Lower lobe of right lung (tissue), 2 donors: ENCODE measurements around the gene CLPSL1. TPM values are rescaled to one million over a fixed set of nuclear protein-coding genes. Genes with fewer than 3 reads are reported as not detected.

Source experiments
- ATAC-seq, 2 donors: fragments of 200-7000 bp; cut with Tn5 transposase; one replicate each; pipeline ENCODE4 v1.9.1; 2020 to 2022; ENCODE audit warnings: mild to moderate bottlenecking in 2 of 2, moderate library complexity in 2 of 2
- DNase-seq: peaks from one replicate; pipeline ENCODE4 v3.0.0-alpha.2; 2020
- H3K27ac ChIP-seq: fragments of 200-600 bp; one replicate; pipeline ENCODE4 v1.8.0; 2022
- H3K27me3 ChIP-seq: fragments of 200-600 bp; one replicate; pipeline ENCODE4 v1.8.0; 2022; ENCODE audit warnings: low read depth
- H3K36me3 ChIP-seq: fragments of 200-600 bp; one replicate; pipeline ENCODE4 v1.8.0; 2022; ENCODE audit warnings: mild to moderate bottlenecking
- H3K4me1 ChIP-seq: fragments of 200-600 bp; one replicate; pipeline ENCODE4 v1.8.0; 2022
- H3K4me3 ChIP-seq: fragments of 200-600 bp; one replicate; pipeline ENCODE4 v1.8.0; 2022; ENCODE audit warnings: mild to moderate bottlenecking
- H3K9me3 ChIP-seq: fragments of 200-600 bp; one replicate; pipeline ENCODE4 v1.8.0; 2022
- intact Hi-C: fragments of 100-400 bp; cut with DNase I; formaldehyde crosslinking; loops from one replicate; pipeline ENCODE4 v1.11.0; 2022
- total RNA-seq: library from RNA; stranded (reverse); fragmentation: NEBNext Ultra II Directional; extraction: Animal tissue kit (Norgen Biotek cat#: 25700); gene quantifications from one replicate; pipeline ENCODE4 v1.2.1, GENCODE V29; 2021
- TF ChIP-seq, protein P1 (sequence below): fragments of 200-600 bp; IDR thresholded peaks from one replicate; pipeline ENCODE4 v1.8.0; 2022; ENCODE audit warnings: antibody characterized with exemption, mild to moderate bottlenecking
- donor health status: DM: no; HTN: yes; CAD: no; lungs with severe emphysema.

The CLPSL1 gene
- total RNA-seq, 1 donor from 2014 or later = not detected

DNA sequence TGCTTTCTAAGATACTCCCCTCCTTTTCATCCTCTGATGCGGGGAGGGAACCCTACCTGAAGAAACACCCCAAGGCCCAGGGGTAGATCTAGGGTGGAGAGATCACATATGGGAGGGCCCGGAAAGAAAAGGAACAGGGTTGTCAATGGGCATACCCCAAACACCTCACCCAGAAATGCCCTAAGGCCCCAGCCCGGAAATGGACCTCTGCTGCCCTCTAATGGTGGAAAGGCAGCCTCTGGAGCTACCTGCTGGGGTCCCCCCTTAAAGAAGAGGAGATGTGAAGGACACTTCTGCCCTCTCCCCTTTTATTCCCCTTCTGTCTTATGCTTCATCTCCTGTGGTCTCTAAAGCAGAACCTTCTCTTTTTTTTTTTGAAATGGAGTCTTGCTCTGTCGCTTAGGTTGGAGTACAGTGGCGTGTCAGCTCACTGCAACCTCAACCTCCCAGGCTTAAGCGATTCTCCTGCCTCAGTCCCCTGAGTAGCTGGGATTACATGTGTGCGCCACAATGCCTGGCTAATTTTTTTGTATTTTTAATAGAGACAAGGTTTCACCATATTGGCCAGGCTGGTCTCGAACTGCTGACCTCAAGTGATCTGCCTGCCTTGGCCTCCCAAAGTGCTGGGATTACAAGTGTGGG is 44.4 kb upstream of the CLPSL1 start:
- H3K36me3 ChIP-seq = no peaks in the 10 kb centered on the region
- H3K27me3 ChIP-seq = no peaks in the 10 kb centered on the region
- peak; percentile 79 for DNase-seq
- TF ChIP-seq, protein P1, sequence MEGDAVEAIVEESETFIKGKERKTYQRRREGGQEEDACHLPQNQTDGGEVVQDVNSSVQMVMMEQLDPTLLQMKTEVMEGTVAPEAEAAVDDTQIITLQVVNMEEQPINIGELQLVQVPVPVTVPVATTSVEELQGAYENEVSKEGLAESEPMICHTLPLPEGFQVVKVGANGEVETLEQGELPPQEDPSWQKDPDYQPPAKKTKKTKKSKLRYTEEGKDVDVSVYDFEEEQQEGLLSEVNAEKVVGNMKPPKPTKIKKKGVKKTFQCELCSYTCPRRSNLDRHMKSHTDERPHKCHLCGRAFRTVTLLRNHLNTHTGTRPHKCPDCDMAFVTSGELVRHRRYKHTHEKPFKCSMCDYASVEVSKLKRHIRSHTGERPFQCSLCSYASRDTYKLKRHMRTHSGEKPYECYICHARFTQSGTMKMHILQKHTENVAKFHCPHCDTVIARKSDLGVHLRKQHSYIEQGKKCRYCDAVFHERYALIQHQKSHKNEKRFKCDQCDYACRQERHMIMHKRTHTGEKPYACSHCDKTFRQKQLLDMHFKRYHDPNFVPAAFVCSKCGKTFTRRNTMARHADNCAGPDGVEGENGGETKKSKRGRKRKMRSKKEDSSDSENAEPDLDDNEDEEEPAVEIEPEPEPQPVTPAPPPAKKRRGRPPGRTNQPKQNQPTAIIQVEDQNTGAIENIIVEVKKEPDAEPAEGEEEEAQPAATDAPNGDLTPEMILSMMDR = peak; percentile 88
- H3K4me1 ChIP-seq = peaks cover 35% of the 10 kb centered on the region
- no peaks in the 10 kb centered on the region for H3K9me3 ChIP-seq
- no peak overlapping the region for H3K4me3 ChIP-seq
- peak; percentile 24 to 61 for ATAC-seq
- intact Hi-C loops = loop anchor here (5.0 kb wide), 1 partner anchor 154 kb away; no protein-coding TSS in a partner anchor
- H3K27ac ChIP-seq = no peak overlapping the region

DNA sequence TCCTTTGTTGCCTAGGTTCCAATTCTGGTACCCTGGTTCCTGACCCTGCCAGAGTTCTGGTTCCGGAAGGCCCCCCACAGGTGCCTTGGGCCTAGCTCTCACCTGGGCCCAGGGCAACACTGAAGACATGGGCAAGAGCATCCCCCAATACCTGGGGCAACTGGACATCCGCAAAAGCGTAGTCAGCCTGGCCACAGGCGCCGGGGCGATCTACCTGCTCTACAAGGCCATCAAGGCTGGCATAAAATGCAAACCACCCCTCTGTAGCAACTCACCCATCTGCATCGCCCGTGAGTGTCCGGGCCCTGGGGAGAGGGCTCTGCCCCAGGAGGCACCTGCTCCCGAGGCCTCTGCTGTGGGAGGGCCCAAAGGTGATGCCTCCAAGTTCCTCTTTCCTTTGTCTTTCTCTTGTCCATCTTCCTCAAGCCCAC is 43.8 kb upstream of the CLPSL1 start, which contains the start of gene ARMC12:
TSS of gene ARMC12 (plus strand) at position 51 of the 431 bp plus-strand sequence. CDS start at position 128, 77 bp downstream.
- intact Hi-C loops = loop anchor here (5.0 kb wide), 1 partner anchor 155 kb away; no protein-coding TSS in a partner anchor
- no peaks in the 10 kb centered on the region for H3K36me3 ChIP-seq
- peaks cover 35% of the 10 kb centered on the region for H3K4me1 ChIP-seq
- ATAC-seq (no peak), DNase-seq (no peak)
- H3K27me3 ChIP-seq = no peaks in the 10 kb centered on the region
- no peak within 1 kb of the TSS for H3K4me3 ChIP-seq
- TF ChIP-seq, protein P1 = no peak
- no peak within 1 kb of the TSS for H3K27ac ChIP-seq
- H3K9me3 ChIP-seq = no peaks in the 10 kb centered on the region

DNA sequence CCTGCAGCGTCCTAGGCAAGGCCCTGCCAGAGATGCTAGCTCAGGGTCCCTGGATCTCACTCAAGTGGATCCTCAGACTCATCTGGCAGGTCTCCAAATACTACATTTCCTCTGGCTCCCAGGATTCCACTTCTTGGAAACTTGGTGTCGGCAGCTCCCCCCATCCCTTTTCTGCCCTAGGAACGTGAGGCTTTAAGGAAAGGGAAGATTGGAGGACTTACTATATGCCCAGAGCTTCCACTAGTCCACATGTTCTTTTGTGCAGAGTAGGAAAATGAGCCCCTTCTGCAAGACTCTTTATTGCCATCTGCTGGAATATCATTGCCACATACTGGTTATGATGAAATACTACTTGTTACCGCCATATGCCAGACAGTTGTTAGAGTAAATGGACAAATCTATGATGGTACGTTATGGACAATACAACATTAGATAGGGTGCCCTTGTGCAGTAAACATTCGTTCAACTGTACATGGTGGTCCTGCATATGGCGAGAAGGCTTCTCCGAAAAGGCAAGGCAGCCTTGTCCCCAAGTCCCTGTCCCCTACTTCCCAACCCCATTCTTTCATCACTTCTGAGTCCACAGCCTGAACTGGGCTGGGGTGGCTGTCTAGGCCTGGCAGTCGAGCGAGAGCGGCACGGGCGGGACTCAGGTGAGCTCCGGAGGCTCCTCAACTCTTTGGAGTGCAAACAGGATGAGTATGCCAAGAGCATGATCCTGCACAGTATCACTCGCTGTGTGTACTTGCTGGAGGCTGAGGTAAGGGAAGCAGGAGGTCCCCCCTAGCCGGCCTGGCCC is 43.2 kb upstream of the CLPSL1 start:
- ATAC-seq = peak; percentile 83 to 86
- DNase-seq = no peak
- Histone ChIP-seq H3K9me3 (no peaks in the 10 kb centered on the region), H3K4me1 (peaks cover 29% of the 10 kb centered on the region), H3K4me3 (no peak overlapping the region), H3K27me3 (no peaks in the 10 kb centered on the region), H3K36me3 (no peaks in the 10 kb centered on the region), H3K27ac (no peak overlapping the region)
- TF ChIP-seq, protein P1 = peak; percentile 83
- intact Hi-C loops = loop anchor here (5.0 kb wide), 1 partner anchor 155 kb away; no protein-coding TSS in a partner anchor

DNA sequence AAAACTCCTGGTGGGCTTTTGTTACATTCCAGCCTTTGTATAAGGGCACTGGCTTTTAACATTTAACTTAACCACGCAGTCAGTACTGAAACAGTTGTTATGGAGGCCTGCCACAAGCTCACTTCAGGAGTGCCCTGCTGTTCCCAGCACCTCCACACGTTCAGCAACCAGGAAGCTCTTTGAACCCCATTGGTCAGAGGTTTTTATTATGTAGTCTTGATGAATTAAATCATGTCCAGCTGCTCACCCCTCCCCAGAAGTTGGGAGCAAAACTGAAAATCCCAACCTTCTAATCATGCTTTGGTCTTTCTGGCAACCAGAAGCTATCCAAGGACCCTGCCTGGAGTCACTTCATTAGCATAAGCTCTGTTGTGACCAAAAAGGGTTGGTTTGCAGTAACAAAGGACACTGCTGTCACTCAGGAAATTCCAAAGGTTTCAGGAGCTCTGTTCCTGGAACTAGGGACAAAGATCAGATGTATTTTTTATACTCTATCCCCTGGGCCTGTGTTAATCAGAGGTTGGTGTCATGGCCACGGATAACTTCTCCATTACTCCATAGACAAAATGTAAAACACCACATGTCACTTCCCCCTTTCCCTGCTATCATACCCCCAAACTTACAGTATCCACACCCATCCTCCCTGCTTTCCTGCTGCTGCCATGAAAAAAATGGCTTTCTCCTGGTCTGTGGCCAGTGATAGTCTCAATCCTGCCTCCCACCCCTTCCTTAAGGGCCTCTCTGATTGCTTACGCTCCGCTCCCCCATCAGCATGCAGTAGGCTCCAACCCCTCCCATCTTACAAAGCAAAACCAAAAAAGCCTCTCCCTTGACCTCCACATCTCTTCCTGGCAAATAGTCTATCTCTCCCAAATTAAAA is 40.9 kb upstream of the CLPSL1 start:
- Histone ChIP-seq H3K4me3 (no peak overlapping the region), H3K36me3 (no peaks in the 10 kb centered on the region), H3K4me1 (peaks cover 16% of the 10 kb centered on the region), H3K27me3 (no peaks in the 10 kb centered on the region), H3K27ac (no peak overlapping the region), H3K9me3 (no peaks in the 10 kb centered on the region)
- intact Hi-C loops = loop anchor here (5.0 kb wide), 1 partner anchor 158 kb away; no protein-coding TSS in a partner anchor
- ATAC-seq = no peak
- no peak for DNase-seq
- TF ChIP-seq, protein P1 = no peak

DNA sequence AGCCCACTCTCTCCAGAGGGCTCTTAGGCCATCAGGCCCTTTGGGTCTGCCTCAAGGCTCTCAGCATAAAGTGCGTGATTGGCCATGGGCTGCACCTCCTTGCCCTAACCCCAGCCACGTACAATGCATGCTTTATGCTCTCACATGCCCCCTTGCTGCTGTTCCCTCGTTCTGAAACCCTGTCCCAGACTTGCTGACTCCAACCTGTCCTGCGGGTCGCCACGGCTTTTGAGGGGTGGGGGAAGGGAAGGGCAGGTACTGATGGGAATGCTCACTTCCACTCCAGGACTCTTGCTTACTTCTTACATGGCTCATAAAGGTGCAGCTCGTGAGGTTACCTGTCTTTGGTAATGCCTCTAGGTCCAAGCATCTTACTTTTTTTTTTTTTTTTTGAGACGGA is 38.0 kb upstream of the CLPSL1 start:
- ATAC-seq = no peak
- H3K4me1 ChIP-seq = peaks cover 3% of the 10 kb centered on the region
- H3K27me3 ChIP-seq = no peaks in the 10 kb centered on the region
- intact Hi-C loops = no loop called here
- no peak overlapping the region for H3K27ac ChIP-seq
- H3K36me3 ChIP-seq = no peaks in the 10 kb centered on the region
- peaks cover under 1% of the 10 kb centered on the region for H3K9me3 ChIP-seq
- no peak overlapping the region for H3K4me3 ChIP-seq
- TF ChIP-seq, protein P1 = no peak
- no peak for DNase-seq
